Hematopoietic multipotent progenitor cell treated with erythropoietin and hydrocortisone succinate and interleukin-3 and kit ligand, for 4 days (in vitro differentiated cells): ENCODE results near the gene FBN2.
A peak's percentile ranks its signal among the peaks of the same experiment; 100 is the strongest.

Experiments used
- DNase-seq: peaks from one replicate; pipeline ENCODE4 v3.0.0-alpha.2; 2015

Gene FBN2

DNA sequence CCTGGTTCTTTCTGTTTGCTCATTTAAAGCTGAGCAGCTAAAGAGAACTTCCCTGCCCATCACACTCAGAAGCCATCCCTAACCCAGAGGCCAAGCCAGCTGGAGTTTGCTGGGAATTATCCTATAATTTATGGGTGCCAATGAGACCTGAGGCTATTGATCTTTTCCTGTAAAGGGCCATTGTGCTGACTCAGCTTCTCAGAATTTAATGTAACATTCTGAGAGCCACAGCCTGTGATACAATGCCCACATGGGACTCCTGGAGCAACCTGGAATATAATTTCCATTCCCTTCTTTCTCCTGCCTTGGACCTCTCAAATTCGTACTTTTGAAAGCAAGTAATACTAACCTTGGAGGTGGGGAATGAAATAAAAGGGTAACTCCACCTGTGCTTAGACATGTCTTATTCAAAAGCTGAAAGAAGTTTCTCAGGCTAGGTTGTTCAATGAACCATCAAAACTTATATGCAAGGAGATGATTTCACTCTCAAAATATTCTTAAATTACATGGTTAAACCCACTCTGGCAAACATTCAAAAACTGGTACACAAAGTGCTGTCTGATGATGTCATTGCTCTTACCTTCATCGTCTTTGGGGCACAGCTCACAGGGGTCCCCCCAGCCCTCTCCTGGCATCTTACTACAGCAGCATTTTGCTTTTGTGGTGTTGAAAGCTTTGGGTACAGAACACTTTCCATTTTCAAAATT is 247.7 kb downstream of the FBN2 start:
- DNase-seq = no peak

DNA sequence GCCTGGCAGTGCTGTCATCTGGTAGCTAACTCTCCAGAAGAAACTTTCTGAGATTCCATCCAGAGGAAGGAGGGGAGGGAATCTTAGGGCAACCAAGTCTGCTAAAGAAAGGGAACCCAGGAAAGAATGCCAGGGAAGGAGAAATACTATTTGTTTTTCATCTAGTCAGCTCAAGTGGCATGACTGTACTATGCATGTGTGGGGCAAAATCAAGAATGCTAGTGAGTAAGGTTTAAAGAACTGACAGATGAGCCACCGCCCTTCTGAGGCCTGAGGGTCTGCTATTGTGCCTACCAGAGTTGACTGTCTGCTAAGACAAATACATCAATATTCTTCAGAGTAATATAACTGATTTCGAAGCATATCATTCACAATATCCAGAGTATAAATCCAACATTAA is 250.3 kb downstream of the FBN2 start:
- DNase-seq = no peak

DNA sequence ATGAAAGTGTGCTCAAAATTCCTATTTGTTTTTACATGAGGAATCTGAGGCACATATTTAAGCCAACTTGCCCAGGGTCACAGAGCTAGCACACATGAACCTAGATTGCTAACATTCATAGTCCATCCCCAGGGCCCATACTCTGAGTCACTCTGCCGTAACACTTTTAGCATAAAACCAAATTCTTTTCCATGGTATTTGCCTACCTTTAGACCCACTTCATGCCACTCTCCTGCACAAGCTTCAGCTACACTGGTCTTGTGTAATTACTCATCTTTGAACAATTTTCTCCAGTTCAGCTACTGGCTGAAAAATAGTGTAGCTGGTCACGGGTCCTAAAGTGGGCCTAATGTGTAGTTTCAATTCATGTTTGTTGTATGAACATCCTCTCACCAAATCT is 253.8 kb downstream of the FBN2 start:
- no peak for DNase-seq

DNA sequence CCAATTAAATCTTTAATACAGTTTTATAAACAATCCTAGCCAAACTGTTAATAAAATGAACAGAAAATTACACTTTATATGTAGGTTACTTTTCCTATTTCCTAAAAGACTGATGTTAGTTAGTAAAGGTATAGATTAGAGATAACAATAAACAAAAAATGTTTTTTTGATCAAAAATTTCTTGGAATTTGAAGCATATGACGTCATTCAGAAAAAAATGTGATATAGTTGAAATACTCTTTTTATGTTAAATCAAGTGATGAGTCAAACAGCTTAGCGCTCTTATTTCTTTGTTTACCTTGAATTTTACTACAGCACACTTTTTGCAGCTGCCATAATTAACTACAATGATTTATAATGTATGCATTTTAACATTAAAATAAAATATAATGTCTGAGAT is 258.7 kb downstream of the FBN2 start:
- no peak for DNase-seq

DNA sequence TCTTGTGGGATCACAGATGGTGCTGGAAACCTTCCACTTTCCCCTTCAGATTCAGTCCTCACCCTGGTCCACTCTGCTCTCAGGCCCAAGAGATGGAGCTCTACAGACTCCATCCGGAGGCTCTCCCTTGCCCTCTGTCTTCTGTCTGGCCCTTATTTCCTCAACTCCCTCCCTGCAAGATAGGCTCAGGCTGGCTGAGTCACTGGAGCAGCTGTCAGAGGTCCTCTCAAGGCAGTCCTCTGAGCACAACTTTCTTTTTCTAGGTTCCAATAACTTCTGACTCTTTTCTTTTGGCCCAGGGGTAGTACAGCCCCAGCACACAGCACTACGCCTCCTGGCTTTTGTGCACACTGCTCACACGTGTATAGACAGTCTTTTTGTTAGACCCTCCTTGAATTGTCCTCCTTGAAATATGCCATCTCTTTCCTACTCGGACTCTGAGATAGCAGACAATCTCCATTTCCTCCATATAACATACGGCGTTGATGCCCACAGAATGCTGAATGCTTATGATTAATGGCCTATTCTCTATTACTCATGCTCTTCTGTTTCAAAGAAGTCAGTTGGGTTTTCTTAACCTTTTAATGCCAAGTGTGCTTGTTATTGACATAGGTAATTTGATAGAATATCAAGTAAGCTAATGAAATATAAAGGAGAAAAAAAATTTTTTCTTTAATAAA is 261.4 kb downstream of the FBN2 start:
- no peak for DNase-seq

DNA sequence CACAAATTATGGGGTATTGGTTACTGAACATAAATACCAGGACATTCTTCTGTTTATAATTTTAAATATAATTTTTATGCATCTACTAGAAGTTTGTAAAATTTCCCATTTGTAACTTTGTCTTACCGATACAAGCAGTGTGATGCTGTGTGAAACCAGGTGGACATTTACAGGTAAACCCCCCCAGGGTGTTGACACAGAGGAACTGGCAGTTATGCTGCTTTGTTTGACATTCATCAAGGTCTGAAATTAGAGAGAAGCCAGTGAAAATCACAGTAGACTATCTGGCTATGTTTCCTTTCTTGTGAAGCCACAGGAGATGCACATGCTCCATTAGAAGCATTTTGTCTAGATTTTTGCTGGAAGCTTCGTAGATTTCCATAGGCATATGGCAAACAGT is 263.6 kb downstream of the FBN2 start:
- DNase-seq = no peak

DNA sequence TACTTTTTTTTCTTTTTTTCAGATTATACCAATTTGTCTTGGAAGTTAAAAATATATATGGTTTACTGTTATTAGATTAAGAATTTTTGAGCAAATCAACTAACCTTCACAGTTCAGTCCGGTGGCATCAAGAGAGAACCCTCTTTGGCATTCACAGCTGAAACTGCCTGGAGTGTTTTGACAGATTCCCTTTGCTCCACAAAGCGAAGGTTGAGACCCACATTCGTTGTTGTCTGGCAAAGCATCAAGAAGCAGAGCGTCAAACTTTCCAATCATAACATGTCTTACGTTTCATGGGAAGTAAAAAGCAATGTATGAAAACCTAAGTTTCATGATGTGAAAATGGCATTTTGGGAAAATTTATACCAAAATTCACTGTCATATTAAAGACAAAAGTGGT is 264.3 kb downstream of the FBN2 start:
- no peak for DNase-seq

DNA sequence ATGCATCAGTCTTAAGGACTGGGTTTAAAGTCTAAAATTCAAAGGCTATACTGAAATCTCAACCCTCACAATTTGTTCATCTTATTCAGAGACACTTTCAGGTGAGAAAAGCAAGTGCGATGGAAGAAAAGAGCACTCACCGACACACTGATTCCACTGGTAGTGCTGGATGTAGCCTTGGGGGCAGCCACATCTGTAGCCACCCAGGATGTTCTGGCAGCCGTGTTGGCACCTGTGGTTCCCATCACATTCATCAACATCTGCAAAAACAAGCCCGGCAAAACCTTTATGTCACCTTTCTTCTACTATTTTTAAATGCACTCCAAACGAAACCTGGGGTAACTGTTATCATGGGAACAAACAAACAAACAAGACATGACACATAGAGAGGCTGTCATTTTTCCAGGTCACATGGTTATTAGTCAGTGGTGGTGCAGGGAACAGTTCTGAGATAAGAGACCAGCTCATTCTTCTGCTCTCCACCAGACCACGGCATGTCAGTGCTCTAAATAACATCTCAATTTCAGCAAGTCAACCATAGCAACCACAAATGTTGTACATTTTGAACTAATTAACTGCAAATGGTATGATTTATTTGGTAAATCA is 266.1 kb downstream of the FBN2 start:
- peak; percentile 7 for DNase-seq

DNA sequence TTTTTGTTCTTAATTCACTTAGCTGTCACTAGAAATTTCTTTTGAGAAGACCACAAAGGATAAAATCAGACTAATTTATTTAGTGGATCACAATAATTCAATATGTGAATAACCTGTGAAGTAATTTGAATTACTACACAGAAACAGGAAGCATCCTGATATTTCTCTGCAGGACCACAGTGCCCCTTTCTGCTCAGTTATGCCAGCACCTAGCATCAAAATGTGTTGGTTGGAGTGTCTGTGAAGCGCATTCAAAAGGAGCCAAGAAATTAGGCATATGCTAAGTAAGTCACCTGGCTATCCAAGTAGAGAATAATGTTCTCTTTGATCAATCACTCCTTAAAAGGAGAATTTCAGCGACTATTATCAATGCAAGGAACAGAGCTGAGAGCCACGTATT is 267.0 kb downstream of the FBN2 start:
- no peak for DNase-seq

DNA sequence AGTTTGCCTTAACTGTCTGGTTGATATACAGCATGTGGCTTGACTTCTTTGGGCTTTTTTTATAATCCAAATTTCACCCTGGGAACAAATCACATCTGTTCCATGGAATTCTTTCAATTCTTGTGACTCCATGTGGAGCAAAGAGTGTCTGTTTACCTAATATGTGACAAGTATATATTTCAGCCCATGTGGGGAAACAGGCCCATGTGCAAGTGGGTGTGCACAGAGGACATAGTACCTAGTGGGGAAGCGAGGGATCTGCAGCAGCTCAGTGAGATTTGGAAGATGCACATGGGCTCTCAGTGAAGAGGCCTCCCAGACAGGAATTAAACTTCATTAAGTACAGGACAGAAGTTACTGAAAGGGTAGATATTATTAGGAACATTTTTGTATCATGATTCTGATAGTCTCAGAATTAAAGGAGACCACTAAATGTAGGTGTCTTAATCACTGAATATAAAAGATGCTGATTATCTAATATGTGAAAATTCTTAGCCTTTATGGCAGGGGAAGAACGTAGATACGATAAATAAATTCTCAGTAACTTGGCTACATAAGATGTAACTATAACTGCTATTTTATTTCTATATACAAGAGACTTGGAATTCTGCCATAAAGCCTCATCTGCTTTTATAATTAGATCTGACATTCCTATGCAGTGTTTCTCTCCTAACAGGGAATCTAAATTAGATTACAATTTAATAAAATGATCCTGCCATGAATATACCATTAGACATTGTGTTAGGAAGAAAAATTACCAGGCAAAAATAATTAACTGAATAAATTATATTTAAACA is 273.3 kb downstream of the FBN2 start:
- no peak for DNase-seq

DNA sequence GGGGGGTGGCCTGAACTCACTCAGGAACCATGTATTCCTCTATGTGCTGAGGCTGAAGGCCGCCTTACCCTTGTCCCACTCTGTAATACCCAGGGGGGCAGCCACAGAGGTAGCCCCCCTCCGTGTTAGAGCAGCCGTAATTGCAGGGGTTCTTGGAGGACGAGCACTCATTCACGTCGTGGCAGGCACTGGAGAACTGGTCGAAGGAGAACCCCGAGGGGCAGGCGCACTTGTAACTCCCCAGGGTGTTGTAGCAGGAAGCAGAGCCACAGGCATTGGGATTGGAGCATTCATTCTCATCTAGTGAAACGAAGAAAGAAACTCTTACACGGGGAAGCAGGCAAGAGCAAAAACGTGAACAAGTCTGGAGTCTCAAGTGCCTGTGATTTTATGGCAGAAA is 274.7 kb downstream of the FBN2 start:
- DNase-seq = no peak

DNA sequence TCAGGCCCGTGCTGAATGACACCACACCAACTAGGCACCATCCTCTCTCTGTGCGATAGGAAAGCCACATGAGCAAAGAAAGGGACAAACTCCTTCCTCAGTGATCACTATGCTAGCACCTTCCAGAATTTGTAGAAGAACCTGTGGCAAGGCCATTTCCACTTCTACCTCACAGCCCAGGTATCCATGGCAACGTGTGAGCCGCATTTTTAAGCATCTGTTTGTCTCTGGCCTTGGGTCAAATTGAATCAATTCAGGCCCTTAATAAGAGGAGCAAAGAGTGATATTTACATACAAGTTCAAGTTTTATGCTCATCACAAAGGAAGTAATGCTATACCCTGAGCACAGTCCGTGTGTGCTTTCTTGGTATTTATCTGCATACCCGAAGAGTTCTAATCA is 275.1 kb downstream of the FBN2 start:
- DNase-seq = no peak

DNA sequence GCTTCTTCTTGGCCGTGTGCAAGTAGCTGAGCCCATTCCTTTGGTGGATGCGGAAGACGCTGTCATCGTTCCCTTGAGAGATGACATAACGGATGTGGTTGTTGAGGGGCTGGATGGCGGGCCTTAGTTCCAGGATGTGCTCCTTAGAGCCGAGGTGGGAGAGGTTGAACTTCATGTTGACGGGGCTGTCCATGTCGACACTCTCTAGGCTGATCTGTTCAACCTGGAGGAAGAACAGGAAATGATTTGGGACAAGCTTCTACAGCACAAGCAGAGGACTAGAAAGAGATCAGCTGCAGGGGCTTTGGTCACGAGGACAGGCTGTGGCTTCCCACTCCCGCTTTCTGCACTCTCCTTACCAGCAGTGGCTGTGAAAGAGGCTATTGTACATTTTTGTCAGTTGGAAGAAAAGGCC is 278.4 kb downstream of the FBN2 start:
- no peak for DNase-seq

DNA sequence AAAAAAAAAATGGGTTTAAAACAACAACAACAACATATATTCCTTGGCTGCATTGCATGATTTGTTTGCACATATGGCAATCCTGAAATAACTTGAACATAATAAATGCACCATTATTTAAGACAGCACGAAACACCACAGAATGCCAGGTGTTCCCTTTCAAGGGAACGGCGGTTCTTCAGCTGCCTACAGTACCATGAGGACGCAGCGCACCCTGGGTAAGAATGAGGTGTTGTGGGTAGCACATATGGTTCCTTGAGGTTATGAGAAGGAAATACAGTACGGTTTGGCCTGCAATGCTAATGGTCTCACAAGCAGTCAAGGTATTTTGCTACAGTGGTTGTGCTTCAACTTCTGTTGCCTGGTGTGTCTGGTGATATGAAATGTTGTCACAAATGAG is 279.7 kb downstream of the FBN2 start:
- no peak for DNase-seq

DNA sequence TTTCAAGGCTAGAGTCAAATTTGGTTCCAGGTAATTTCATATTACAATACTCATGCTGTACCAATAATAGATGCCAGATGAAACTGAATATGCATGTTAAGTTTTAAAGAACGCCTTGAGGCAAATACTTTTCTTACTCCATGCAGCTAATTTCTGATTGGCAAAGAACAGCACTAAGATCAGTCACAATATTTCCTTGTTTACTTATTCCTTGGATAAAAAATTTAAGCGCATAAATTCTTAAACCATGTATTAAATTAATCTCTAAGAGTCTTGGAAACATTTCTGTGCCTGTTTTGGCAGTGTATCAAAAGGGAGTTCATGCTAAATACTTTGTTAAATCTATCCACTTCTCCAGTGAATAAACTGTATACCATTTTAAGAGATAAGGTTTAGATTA is 281.0 kb downstream of the FBN2 start:
- DNase-seq = no peak

DNA sequence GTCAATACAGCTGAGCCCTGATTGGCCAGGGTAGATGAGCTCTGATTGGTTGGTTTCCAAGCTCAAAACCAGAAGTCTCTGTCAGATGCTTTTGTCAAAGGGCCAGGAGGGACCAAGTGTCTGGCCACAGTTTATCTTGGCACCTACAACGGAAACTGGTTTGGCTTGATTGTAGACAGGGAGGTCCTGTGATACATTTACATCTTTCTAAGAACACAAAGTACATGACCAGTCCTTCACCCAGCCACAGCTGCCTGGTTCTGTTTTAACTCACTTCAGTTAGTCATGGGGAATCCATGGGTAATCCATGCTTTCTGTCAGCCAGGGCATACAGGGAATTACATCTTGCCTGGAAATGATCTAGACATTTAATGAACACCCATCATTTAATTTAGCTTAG is 283.3 kb downstream of the FBN2 start:
- no peak for DNase-seq

DNA sequence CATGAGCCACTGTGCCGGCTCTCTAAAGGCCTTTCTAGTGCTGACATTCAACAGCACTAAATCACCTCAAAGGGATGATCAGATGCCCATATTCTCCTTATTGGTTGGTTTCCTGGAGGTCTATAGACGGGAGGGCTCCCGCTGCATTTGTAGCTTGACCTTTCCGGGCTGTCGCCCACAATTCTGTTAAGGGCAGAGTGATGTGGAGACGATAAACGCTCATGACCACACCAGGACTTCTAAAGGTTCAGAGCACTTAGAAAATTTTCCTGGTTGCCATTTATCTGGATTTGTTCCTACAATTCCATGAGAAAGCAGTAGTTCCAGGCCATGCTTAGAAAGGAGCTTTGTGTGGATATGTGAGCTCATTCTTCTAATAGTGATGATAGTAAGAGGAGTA is 284.2 kb downstream of the FBN2 start:
- DNase-seq = no peak

DNA sequence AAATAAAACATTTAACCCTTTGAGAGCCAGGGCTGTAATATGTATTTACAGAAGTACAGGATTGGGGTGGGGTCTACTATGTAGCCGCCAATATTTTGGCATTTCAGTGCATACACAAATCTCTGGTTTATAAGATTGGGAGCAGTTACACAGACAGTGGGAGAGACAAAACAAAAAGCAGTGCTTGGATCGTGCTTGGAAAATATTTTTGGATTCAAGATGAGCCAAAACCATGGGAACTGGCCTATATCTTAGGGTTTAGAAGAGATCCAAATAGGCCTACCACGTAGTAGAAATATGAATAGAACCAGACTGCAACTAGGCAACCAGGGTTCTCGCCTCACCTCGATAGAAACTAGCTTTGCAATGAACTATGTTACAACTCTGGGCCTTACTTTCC is 284.9 kb downstream of the FBN2 start:
- DNase-seq = no peak

DNA sequence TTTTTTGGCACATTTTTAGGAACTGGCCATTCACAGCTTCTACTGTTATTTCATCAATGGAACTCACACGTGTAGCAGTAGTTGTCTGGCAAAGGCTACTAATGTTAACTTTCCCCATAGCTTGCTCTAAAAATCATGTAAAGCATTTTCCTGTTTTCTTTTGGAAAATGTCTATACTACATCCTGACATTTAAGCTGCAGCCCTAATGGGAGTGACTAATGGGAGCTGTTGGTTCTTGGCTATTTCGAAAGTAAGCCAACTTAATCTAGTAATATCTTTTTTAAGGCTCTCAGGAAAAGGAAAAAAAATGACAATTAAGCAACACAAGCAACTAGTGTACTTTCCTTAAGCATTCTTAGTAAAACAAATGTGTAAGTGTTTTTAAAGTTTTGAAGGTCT is 285.3 kb downstream of the FBN2 start:
- no peak for DNase-seq

DNA sequence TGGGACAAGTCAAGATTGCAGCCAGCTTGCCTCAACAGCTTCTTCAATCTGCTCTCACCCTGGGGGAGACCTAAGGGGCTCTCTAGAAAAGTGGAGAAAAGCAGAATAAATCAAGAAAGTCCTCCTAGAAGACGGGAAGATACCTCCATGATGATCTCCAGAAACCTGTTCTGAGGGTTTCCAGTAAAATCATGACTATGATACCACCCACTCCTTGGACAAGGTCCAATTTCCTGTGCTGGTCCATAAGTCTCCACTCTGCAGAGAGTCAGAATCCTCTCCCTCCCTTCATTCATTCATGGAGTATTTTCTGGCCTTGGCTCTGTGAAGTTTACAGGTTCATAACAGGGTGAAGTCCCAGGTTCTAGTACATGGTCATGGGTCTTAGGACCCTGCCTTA is 285.8 kb downstream of the FBN2 start:
- no peak for DNase-seq

DNA sequence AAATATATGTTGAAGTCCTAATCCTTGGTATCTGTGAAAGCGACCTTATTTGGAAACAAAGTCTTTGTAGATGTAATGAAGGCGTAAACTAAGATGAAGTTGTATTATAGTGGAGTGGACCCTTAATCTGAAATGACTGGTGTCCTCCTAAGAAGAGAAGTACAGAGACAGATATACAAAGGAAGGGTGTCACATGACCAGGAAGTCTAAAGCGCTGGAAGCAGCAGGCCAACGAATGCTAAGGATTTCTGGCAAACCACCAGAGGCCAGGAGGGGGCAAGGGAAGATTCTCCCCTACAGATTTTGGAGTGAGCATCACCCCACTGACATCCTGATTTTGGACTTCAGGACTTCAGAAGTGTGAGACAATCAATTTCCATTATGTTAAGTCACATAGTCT is 292.1 kb downstream of the FBN2 start:
- no peak for DNase-seq

DNA sequence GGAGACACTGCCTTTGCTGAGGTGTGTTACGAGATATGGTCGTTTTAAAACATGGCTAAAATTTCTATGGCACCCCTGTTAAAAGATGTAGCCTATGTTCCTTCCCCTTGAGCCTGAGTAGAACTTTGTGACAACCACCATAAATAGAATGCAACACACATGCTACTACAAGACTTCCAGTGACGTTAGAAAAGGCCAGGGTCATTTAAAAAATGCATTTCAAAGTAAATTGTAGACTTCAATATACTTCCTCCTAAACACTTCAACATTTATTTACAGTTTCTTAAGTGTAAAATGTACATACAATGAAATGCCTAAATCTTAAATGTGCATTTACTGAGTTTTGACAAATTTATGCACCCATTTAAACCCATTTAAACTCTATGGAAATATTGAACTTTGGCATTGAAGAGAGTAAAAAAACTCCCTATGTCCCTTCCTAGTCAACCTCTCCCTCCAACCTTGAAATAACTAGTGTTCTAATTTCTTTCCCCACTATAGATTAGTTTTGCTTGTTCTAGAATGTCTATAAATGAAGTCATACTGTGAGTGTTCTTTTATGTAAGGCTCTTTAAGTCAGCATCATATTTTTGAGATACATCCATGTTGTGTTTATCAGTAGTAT is 294.0 kb downstream of the FBN2 start:
- DNase-seq = no peak

DNA sequence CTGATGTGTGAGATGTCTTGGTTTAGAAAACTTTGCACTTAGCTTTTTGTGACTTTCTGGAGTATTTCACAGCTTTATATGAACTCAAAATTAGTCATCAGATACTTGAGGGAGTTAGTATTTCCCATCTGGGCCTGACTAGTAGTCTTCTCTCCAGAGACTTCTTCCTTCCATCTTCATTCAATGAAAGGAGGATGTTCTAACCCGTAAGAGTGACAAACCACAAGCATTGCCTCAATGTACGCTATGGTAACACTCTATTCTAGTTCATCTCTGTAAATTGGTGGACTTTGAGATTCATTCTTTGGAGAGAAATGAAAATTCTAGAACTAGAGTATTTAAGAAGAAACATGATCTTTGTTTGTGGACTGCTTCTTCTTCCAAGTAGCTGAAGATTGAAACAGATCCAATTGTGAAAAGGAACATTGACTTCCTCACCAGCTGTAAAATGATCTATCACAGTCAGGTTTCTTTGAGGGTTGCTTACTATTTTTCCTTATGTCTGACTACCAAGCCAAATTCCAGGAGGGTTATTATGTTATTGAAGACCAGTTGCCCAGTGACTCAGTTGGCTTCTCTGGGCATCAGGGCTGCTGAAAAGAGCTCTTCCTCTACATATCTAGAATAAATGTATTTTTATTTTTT is 296.9 kb downstream of the FBN2 start:
- DNase-seq = no peak
